SW480 (cell line): Measurements from ENCODE around the gene ATG10.

Experiments used
- DNase-seq: peaks from one replicate; pipeline ENCODE4 v3.0.0-alpha.2; 2016; ENCODE audit warnings: low spot score

The ATG10 gene

GRCh38 chr5:82164977-82165713, 193.3 kb downstream of the ATG10 start:
- no peak for DNase-seq

DNA sequence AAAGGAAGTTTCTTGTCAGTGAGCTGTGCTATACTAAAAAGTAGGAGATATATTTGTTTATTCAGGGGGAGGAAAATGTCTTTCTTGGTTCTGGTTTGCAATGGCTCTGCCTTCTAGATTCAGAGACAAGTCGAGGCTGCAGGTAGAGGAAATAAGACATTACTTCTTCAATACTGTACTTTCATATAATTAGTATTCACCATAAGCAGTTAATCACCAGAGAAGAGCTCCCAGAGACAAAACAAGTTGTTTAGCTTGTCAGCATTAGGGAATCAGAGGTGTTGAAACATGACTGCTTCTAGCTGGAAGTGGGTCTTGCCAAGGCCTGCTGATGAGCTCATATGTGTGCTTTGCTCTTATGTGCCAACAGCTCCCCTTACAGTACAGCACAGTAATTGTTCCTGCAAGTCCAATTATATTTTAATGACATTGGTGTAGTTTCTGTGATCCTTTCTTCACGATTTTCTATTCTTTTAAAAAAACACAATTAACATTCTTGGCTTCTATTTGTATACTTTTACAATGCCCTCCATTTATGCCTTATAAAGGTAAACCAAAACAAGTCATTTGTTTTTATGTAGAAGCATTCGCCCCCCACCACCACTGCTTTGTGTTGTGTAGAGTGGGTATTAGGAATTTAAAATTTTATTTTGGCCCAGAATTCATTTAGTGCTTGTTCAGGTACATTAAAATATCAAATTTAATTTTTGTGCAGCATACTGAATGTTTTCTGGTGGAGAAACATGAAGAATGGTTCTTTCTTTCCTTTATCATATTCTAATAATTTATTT, 194.1 kb downstream of the ATG10 start:
- peak; percentile 84 for DNase-seq

DNA sequence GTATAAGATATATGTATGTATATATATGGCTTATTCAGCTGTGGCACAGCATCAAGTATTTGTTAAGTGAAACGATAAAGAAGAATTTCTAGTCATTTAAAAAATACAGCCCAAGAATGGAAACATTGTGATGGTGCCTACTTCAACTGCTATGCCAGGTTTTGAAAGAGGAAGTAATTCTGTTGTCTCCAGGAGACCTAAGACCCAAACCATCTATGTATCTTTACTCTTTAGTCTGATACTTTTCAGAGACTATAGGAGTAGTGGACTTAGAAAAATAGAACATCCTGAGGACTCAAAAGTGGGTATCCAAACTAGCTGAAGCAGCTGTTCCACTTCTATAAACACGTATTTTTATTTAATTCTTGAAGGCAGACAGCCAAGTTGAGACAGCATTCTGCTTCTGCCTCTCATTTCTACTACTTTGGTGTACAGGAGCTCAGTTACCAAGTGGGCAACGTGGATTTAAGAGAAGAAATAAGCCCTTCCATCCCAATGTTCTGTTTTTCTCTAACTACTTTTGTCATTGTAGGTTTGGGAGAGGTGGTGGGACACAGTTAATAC, 195.6 kb downstream of the ATG10 start:
- DNase-seq, result no peak

DNA sequence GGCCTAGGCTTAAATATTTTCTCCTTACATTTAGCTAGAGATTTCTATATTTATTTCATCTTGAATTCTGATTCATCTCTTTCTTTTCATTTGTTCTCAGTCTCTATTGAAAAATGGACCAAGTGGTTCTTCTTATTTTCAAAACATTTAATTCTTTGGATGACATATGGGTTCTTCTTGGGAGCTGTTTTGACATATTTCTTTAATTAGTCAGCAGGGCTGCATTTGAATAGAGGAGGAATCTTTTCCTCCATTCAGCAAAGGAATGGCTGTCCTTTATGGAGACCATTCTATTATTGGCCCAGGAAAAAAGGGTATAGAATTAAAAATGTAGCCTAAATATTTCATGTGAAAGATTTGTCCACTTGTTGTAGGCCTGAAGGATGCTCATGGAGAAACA, 196.5 kb downstream of the ATG10 start:
- DNase-seq, result no peak

GRCh38 chr5:82169892-82170291, 198.1 kb downstream of the ATG10 start:
- no peak for DNase-seq

DNA sequence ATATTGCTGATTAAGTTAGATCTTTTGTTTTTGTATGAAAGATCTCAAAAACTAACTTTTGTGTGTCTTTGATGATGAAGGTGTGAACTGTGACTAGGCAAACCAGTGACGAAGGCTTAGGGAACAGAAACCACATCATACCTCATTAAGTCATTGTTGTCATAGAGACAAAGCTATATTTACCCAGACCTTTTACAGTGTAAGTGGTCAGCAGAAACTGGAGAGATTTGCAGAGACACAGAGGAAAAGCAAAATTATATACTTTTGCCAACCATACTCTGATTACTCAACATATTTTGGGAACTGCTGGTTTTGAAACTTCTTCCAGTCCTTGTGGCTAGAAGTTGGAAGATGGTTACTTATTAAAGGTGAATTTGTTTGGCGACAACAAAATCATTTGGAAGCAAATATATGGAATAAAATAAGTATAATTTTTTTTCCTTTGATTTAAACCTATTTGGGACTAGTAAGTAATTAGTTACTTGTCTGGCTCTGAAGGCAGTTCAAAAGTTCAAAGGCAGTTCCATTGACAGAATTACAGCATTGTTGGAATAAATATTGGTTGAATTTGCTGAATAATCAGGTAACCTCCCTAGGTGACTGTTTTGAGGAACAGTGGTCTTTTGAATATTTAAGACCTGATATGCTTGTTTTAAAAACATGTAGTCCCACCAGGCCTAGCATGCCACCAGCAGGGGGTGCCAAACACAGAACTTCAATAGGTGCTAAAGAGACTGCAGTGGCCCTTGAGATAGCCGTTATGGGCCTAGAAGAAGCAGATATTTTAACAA, 202.5 kb downstream of the ATG10 start:
- peak; percentile 47 for DNase-seq

GRCh38 chr5:82174919-82175219, 203.0 kb downstream of the ATG10 start:
- no peak for DNase-seq

DNA sequence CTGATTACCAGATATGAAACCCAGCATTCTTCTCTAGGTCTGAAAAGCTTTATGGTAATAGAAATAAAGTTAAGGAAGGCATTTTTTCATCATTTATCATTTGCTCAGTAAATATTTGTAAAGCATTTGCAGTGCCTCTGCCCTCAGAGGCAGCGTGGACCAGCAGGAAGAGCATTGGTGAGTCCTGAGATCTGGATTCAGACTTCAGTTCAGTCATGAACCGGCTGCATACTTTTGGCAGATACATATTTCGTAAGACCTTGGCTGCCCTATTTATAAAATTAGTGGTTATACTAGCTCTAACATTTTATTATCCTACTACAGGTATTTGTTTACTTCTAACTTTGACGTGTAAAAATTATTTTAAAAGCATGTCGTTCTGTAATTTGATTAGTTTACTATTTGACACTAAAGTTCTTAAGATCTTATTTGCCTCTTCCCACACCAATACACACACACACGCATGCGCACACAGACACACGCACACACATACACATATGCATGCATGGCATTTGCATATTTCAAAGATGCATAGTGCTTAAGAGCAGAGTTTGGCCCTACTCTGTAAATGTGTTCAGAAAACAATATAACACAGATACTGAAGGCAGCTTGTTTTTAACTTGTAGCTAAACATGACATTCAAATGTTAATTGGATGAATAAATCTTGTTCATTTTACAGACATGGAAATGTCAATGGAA, 204.4 kb downstream of the ATG10 start:
- no peak for DNase-seq

- no peak for DNase-seq
Measured at GRCh38 chr5:82178378-82178777, 206.6 kb downstream of the ATG10 start.

DNA sequence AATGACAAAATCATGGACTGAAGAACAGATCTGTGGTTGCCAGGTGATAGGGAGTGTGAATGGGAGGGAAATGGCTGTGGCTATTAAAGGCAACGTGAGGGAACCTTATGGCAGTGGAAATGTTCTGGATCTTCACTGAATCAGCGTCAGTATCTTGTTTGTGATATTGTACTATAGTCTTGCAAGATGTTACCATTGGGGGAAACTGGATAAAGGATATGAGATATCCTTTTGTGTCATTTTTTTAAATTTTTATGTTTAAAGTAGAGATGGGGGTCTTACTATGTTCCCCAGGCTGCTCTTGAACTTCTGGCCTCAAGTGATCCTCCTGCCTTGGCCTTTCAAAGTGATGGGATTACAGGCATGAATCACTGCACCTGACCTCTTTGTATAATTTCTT, 210.8 kb downstream of the ATG10 start:
- no peak for DNase-seq

DNA sequence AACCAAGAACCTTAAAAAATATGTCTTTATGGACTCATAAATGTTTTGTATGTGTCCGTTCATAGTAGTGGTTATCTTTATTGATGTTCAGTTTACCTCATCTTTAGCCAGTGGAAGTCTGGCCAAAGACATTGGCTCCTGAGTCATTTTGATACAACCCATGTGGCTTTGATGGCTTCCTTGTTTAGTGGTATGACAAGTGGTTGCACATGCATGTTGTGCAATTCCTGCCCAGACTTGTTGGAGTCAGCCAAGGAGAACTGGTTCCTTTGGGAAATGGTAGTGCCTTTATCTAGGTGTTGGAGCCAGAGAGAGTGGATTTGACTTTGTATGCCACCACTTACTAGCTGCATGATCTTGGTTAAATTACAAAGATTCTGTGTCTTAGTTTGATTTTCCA, 212.0 kb downstream of the ATG10 start:
- no peak for DNase-seq

- DNase-seq, result no peak
Measured at GRCh38 chr5:82185851-82186250, 214.0 kb downstream of the ATG10 start.

- no peak for DNase-seq
Measured at GRCh38 chr5:82197550-82197949, 225.7 kb downstream of the ATG10 start.

DNA sequence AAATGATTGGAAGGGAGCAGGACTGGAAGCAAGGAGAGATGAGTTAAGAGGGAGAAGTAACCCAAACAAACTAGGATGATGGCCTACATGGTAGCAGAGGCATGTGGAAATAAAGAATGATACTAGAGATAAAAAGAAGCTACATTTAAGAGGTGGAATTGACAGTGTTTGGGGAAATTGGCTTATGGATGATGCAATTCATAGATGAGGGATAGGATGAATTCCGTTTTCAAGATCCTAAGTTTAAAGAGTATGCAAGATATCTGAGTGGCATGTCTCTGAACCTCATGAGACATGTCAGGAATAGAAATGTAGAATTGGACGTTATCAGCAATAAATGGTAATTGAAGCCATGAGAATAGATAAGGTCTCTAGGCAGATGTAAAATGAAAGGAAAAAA, 232.7 kb downstream of the ATG10 start:
- no peak for DNase-seq

GRCh38 chr5:82205005-82205404, 233.2 kb downstream of the ATG10 start:
- no peak for DNase-seq

- no peak for DNase-seq
Measured at GRCh38 chr5:82208371-82208770, 236.5 kb downstream of the ATG10 start.

- DNase-seq, result no peak
Measured at GRCh38 chr5:82211855-82212572, 240.2 kb downstream of the ATG10 start.

- no peak for DNase-seq
Measured at GRCh38 chr5:82217917-82218316, 246.1 kb downstream of the ATG10 start.

GRCh38 chr5:82218374-82219156, 246.7 kb downstream of the ATG10 start:
- no peak for DNase-seq

DNA sequence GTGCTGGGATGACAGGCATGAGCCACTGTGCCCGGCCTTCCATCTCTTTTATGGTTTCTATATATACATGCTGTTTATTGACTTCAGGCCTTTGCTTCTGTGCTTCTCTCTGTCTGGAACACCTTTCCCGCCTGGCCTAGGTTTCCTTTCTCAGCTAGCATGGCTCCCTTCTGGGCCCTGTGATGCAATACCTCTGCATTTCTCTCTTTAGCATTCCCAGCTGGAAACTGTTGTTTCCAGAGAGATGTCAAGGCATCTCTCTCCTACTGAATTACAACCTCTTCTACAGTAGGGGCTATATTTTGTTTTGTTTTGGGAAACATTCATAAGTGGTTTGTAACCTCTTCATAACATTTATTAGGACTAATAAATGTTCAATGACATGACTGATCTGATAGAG, 249.2 kb downstream of the ATG10 start:
- DNase-seq, result no peak
